IMR-90 (cell line): ENCODE results near the gene CES3. TPM values are rescaled to one million over a fixed set of nuclear protein-coding genes. Genes with fewer than 3 reads are reported as not detected.

Experiments used
- ATAC-seq: fragments of 200-7000 bp; cut with Tn5 transposase; 2 replicates; pipeline ENCODE4 v1.9.1; 2020; ENCODE audit warnings: low read depth, mild to moderate bottlenecking, moderate library complexity
- BruUV-seq: library from RNA; stranded (reverse); fragments of 400-500 nt; replicated peaks from 2 replicates; lab custom pipeline; 2021; lab: Mats Ljungman, UMichigan
- CTCF ChIA-PET: fragments of 300-600 bp; formaldehyde crosslinking; extraction: SDS; loops from one replicate; lab custom pipeline; 2021; ENCODE audit warnings: antibody characterized with exemption; lab: Yijun Ruan, JAX
- POLR2A ChIA-PET: fragments of 300-600 bp; sonication (Branson Sonifier 250); formaldehyde crosslinking; loops from one replicate; lab custom pipeline; 2022; ENCODE audit warnings: antibody characterized with exemption; ENCODE audit not compliant: unreplicated experiment; lab: Charles Lee
- DNase-seq: peaks from one replicate; pipeline ENCODE4 v3.0.0; 2013
- H2AFZ ChIP-seq: replicated peaks from 2 replicates; pipeline ENCODE3; 2013; ENCODE audit warnings: low read length, mild to moderate bottlenecking; ENCODE audit not compliant: poor library complexity
- H2AK5ac ChIP-seq: 2 replicates; pipeline ENCODE4 v1.6.1; 2013; ENCODE audit warnings: low read depth, low read length, inconsistent platforms
- H2AK9ac ChIP-seq: replicated peaks from 2 replicates; pipeline ENCODE3; 2013; ENCODE audit warnings: mild to moderate bottlenecking, low read depth, low read length, moderate library complexity; ENCODE audit not compliant: poor library complexity
- H2BK120ac ChIP-seq: 2 replicates; pipeline ENCODE4 v1.6.1; 2013; ENCODE audit warnings: low read depth, low read length, inconsistent platforms
- H2BK15ac ChIP-seq: 3 replicates; pipeline ENCODE4 v1.6.1; 2013; ENCODE audit warnings: low read depth, low read length, inconsistent platforms
- H2BK20ac ChIP-seq: 2 replicates; pipeline ENCODE4 v1.6.1; 2013; ENCODE audit warnings: low read depth, mild to moderate bottlenecking, inconsistent platforms, low read length, moderate library complexity
- H2BK5ac ChIP-seq: 2 replicates; pipeline ENCODE4 v1.6.1; 2013; ENCODE audit warnings: mild to moderate bottlenecking, low read depth, low read length, inconsistent platforms; ENCODE audit not compliant: poor library complexity, severe bottlenecking
- H3K14ac ChIP-seq: replicated peaks from 2 replicates; pipeline ENCODE4 v1.6.1; 2013; ENCODE audit warnings: low read depth, low read length, inconsistent platforms
- H3K18ac ChIP-seq: 2 replicates; pipeline ENCODE4 v1.6.1; 2013; ENCODE audit warnings: low read depth, low read length, control low read depth
- H3K23ac ChIP-seq: 2 replicates; pipeline ENCODE4 v1.6.1; 2013; ENCODE audit warnings: low read depth, low read length, inconsistent platforms
- H3K27ac ChIP-seq: 2 replicates; pipeline ENCODE4 v1.5.1; 2013; ENCODE audit warnings: mild to moderate bottlenecking, control low read depth, low read length; ENCODE audit not compliant: insufficient read depth
- H3K27me3 ChIP-seq: 2 replicates; pipeline ENCODE4 v1.6.1; 2013; ENCODE audit warnings: low read length; ENCODE audit not compliant: control insufficient read depth, insufficient read depth
- H3K36me3 ChIP-seq: 2 replicates; pipeline ENCODE4 v1.6.1; 2013; ENCODE audit warnings: low read length, mixed read lengths; ENCODE audit not compliant: control insufficient read depth, insufficient read depth
- H3K4ac ChIP-seq: 2 replicates; pipeline ENCODE4 v1.6.1; 2013; ENCODE audit warnings: low read depth, low read length, inconsistent platforms
- H3K4me1 ChIP-seq: 2 replicates; pipeline ENCODE4 v1.6.1; 2013; ENCODE audit warnings: low read length, mixed read lengths; ENCODE audit not compliant: control insufficient read depth, insufficient read depth
- H3K4me2 ChIP-seq: 2 replicates; pipeline ENCODE4 v1.6.1; 2013; ENCODE audit warnings: low read depth, mild to moderate bottlenecking, control low read depth, low read length, moderate library complexity
- H3K4me3 ChIP-seq: 2 replicates; pipeline ENCODE4 v1.5.1; 2013; ENCODE audit warnings: low read depth, mild to moderate bottlenecking, control low read depth, low read length, moderate library complexity; ENCODE audit not compliant: insufficient read depth
- H3K56ac ChIP-seq: 2 replicates; pipeline ENCODE4 v1.6.1; 2013; ENCODE audit warnings: low read length, inconsistent platforms; ENCODE audit not compliant: insufficient read depth; ENCODE audit errors: extremely low read depth
- H3K79me1 ChIP-seq, 2 experiments: 2 replicates each; pipeline ENCODE4 v1.6.1; 2013; ENCODE audit warnings: low read length in 2 of 2, inconsistent platforms in 1 of 2, low read depth in 1 of 2
- H3K9ac ChIP-seq: 2 replicates; pipeline ENCODE4 v1.6.1; 2013; ENCODE audit warnings: low read depth, low read length, control low read depth
- H3K9me1 ChIP-seq: 2 replicates; pipeline ENCODE4 v1.6.1; 2013; ENCODE audit warnings: low read length, inconsistent platforms; ENCODE audit not compliant: insufficient read depth
- H3K9me3 ChIP-seq: 2 replicates; pipeline ENCODE4 v1.6.1; 2013; ENCODE audit warnings: low read length; ENCODE audit not compliant: control insufficient read depth, insufficient read depth
- H4K20me1 ChIP-seq: 2 replicates; pipeline ENCODE4 v1.6.1; 2013; ENCODE audit warnings: low read length, inconsistent platforms; ENCODE audit not compliant: insufficient read depth
- H4K5ac ChIP-seq: 2 replicates; pipeline ENCODE4 v1.6.1; 2013; ENCODE audit warnings: mild to moderate bottlenecking, low read depth, low read length, control low read depth
- H4K8ac ChIP-seq, 2 experiments: 2 replicates each; pipeline ENCODE4 v1.6.1; 2013; ENCODE audit warnings: low read depth in 2 of 2, low read length in 2 of 2, control low read depth in 1 of 2, inconsistent platforms in 1 of 2
- H4K91ac ChIP-seq: 2 replicates; pipeline ENCODE4 v1.6.1; 2013; ENCODE audit warnings: low read depth, low read length, inconsistent platforms; ENCODE audit not compliant: insufficient read depth
- BHLHE40 ChIP-seq: fragments of 150-350 bp; IDR thresholded peaks from 2 replicates; pipeline ENCODE4 v1.6.1; 2016; ENCODE audit warnings: mild to moderate bottlenecking, low read depth, low read length
- CEBPB ChIP-seq: IDR thresholded peaks from 2 replicates; pipeline ENCODE4 v1.6.1; 2012; ENCODE audit warnings: low read depth, low read length, improper control_type of control experiment
- CHD1 ChIP-seq: IDR thresholded peaks from 2 replicates; pipeline ENCODE4 v1.6.1; 2012; ENCODE audit warnings: low read depth, low read length, improper control_type of control experiment
- CTCF ChIP-seq: conservative IDR thresholded peaks from 2 replicates; pipeline ENCODE4 v1.5.1; 2012; ENCODE audit warnings: mild to moderate bottlenecking, low read depth, low read length, improper control_type of control experiment
- ELK1 ChIP-seq: fragments of 150-350 bp; IDR thresholded peaks from 2 replicates; pipeline ENCODE4 v1.6.1; 2016; ENCODE audit warnings: low read depth, mild to moderate bottlenecking, low read length, moderate library complexity, borderline replicate concordance
- FOS ChIP-seq: fragments of 150-350 bp; IDR thresholded peaks from 2 replicates; pipeline ENCODE4 v1.6.1; 2016; ENCODE audit warnings: low read depth, low read length
- MAFK ChIP-seq: IDR thresholded peaks from 2 replicates; pipeline ENCODE4 v1.6.1; 2012; ENCODE audit warnings: low read depth, low read length, improper control_type of control experiment
- MAZ ChIP-seq: IDR thresholded peaks from 2 replicates; pipeline ENCODE4 v1.6.1; 2012; ENCODE audit warnings: low read depth, mild to moderate bottlenecking, low read length, improper control_type of control experiment, moderate library complexity, borderline replicate concordance
- MXI1 ChIP-seq: IDR thresholded peaks from 2 replicates; pipeline ENCODE4 v1.6.1; 2012; ENCODE audit warnings: low read depth, mild to moderate bottlenecking, low read length, moderate library complexity, borderline replicate concordance
- NFE2L2 ChIP-seq: fragments of 150-350 bp; IDR thresholded peaks from 2 replicates; pipeline ENCODE4 v1.6.1; 2016; ENCODE audit warnings: low read depth, mild to moderate bottlenecking, low read length
- POLR2A ChIP-seq: IDR thresholded peaks from 2 replicates; pipeline ENCODE4 v1.6.1; 2012; ENCODE audit warnings: mild to moderate bottlenecking, low read depth, low read length
- RAD21 ChIP-seq: IDR thresholded peaks from 2 replicates; pipeline ENCODE4 v1.6.1; 2012; ENCODE audit warnings: low read length, improper control_type of control experiment
- RFX5 ChIP-seq: IDR thresholded peaks from 2 replicates; pipeline ENCODE4 v1.8.0; 2012; ENCODE audit warnings: low read depth, mild to moderate bottlenecking, low read length, moderate library complexity
- SMC3 ChIP-seq: fragments of 150-350 bp; IDR thresholded peaks from 2 replicates; pipeline ENCODE4 v1.6.1; 2016; ENCODE audit warnings: low read depth, mild to moderate bottlenecking, antibody characterized with exemption, low read length, moderate library complexity
- WGBS, 2 experiments: methylation state at CpG; one replicate each; pipeline versions ENCODE4 v1.1.5 to v1.1.7; 2013; ENCODE audit warnings: missing lambda C conversion rate in 2 of 2; ENCODE audit not compliant: insufficient read length in 1 of 2; ENCODE audit errors: extremely low coverage in 2 of 2; 5-methylcytosine and 5-hydroxymethylcytosine counted together
- dilution Hi-C: fragments of 300-500 bp; cut with HindIII; formaldehyde crosslinking; loops from one replicate; pipeline ENCODE4 v1.14.3; 2018; ENCODE audit warnings: low sequenced_read_pairs; ENCODE audit not compliant: unreplicated experiment
- in situ Hi-C: fragments of 300-500 bp; cut with MboI; formaldehyde crosslinking; loops from 3 replicates; pipeline ENCODE4 v1.14.3; 2019; ENCODE audit warnings: low sequenced_read_pairs, inconsistent platforms, mixed read lengths
- intact Hi-C: fragments of 100-400 bp; cut with micrococcal nuclease; formaldehyde crosslinking; loops from 2 replicates; pipeline ENCODE4 v1.10.0; 2022
- polyA plus RNA-seq, 3 experiments: library from polyadenylated mRNA; depleted of rRNA; stranded (reverse); fragments of >200 nt; gene quantifications; 2 replicates each; pipeline ENCODE4 v1.2.3, GENCODE V29; 2012; ENCODE audit warnings: low replicate concordance in 1 of 3
- total RNA-seq: library from RNA; depleted of rRNA; stranded (reverse); fragments of >200 nt; gene quantifications from 2 replicates; pipeline ENCODE4 v1.2.3, GENCODE V29; 2012
- TF ChIP-seq, protein P1 (sequence below): fragments of 150-350 bp; IDR thresholded peaks from 2 replicates; pipeline ENCODE4 v1.6.1; 2017; ENCODE audit warnings: mild to moderate bottlenecking, antibody characterized with exemption, low read length, low read depth

The CES3 gene
- total and polyA plus RNA-seq, 2 of the 4 experiments (the other 2 are of a cell fraction) = 0.03 TPM; not detected in 1

- ChIA-PET POLR2A (interaction anchor here (0.5 kb wide), 1 partner anchor 159 kb away, joined by 17 read pairs; no protein-coding TSS in a partner anchor), CTCF (interaction anchor here (0.6 to 1.1 kb wide), 2 partner anchors 86 to 149 kb away, joined by 3 read pairs; no protein-coding TSS in a partner anchor)
- no peak overlapping the region for H3K4me2 ChIP-seq
- H2AK5ac ChIP-seq = no peak overlapping the region
- peaks cover 16% of the 10 kb centered on the region for H3K27me3 ChIP-seq
- no peak for ATAC-seq
- intact Hi-C loops = no loop called here
- no peaks in the 10 kb centered on the region for H3K79me1 ChIP-seq
- WGBS, 2 experiments = 80% methylated on average over 1 of the region's 7 CpGs; no CpG with 5 or more reads in 1 of the 2 experiments
- no peak overlapping the region for H2AFZ ChIP-seq
- no peak overlapping the region for H4K91ac ChIP-seq
- H3K4me1 ChIP-seq = peaks cover 5% of the 10 kb centered on the region
- no peak overlapping the region for H4K5ac ChIP-seq
- H3K36me3 ChIP-seq = no peaks in the 10 kb centered on the region
- no peaks in the 10 kb centered on the region for H4K20me1 ChIP-seq
- H3K23ac ChIP-seq = no peak overlapping the region
- no peak overlapping the region for H3K4ac ChIP-seq
- no peaks in the 10 kb centered on the region for H3K9me1 ChIP-seq
- H2BK5ac ChIP-seq = no peak overlapping the region
- H4K8ac ChIP-seq = no peak overlapping the region
- no peak overlapping the region for H2AK9ac ChIP-seq
- H3K14ac ChIP-seq = no peak overlapping the region
- H3K56ac ChIP-seq = no peak overlapping the region
- no peak overlapping the region for H2BK15ac ChIP-seq
- no peak overlapping the region for H2BK120ac ChIP-seq
- no peak overlapping the region for H3K4me3 ChIP-seq
- dilution Hi-C loops = no loop called here
- H3K27ac ChIP-seq = no peak overlapping the region
- BruUV-seq = no TSS peak
- peaks cover 2% of the 10 kb centered on the region; the same call in 1 of the 2 replicates for H3K9me3 ChIP-seq
- no peak overlapping the region for H2BK20ac ChIP-seq
- H3K18ac ChIP-seq = no peak overlapping the region
- H3K9ac ChIP-seq = no peak overlapping the region
- DNase-seq = no peak
- in situ Hi-C loops = no loop called here
- TF ChIP-seq BHLHE40 (no peak), FOS (no peak), RFX5 (no peak), CEBPB (no peak), MAFK (no peak), NFE2L2 (no peak), ELK1 (no peak), POLR2A (no peak), MXI1 (no peak), CTCF (no peak), MAZ (no peak), SMC3 (no peak), CHD1 (no peak), RAD21 (no peak)
- TF ChIP-seq, protein P1, sequence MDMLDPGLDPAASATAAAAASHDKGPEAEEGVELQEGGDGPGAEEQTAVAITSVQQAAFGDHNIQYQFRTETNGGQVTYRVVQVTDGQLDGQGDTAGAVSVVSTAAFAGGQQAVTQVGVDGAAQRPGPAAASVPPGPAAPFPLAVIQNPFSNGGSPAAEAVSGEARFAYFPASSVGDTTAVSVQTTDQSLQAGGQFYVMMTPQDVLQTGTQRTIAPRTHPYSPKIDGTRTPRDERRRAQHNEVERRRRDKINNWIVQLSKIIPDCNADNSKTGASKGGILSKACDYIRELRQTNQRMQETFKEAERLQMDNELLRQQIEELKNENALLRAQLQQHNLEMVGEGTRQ = no peak
Observed at GRCh38 chr16:66952430-66953110, 8.5 kb upstream of the CES3 start.
